ENCODE results near the gene ITGAL.
A peak's percentile ranks its signal among the peaks of the same experiment; 100 is the strongest.
"Not testable (repeated sequence)": the region's sequence is repeated elsewhere in the genome, so short reads cannot be mapped to it uniquely, and the experiment has no call there.

Gene ITGAL

DNA sequence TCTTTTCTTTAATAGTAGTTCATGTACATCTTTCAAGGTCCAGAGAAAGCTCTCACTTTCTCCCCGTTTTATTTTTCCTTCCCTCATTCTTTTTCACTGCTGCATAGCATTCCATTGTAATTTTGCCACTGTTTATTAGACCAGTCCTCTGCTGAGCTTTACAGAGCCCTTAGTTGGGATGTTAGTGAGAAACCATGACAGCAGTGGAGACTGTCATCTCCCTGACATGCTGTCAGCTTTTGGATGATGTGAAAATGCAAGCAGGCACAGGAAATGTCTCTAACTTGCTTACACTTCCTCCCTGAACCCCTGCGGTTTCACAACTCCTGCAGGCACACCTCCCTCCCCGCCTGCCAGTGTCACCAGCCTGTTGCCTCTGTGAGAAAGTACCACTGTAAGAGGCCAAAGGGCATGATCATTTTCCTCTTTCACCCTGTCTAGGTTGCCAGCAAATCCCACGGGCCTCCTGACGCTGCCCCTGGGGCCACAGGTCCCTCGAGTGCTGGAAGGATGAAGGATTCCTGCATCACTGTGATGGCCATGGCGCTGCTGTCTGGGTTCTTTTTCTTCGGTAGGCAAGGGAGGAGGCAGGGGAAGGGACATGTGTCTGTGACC, at the start of gene ITGAL:
ITGAL (plus strand) TSS at position 415 of the 615 bp plus-strand sequence; CDS start at position 511, 96 bp downstream.
- DNase-seq: no peak

DNA sequence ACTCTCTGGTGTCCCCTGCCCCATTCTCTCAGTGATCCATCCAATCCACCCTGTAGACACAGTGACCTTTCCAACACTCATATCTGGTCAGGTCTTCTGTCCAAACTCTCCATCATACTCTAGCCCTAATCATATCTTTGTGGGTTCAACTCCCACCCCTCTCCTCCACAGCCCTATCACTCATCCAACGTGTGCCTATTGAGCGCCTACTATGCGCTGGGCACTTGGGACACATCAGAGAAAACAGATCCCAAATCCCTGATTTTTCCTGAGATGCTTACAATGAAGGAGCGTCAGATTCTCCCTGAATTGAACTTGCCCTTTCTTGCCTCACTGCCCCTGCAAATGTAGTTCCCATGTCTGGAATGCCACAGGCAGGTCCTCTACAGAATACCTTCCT, 44.5 kb upstream of the ITGAL start:
- no peak for DNase-seq

DNA sequence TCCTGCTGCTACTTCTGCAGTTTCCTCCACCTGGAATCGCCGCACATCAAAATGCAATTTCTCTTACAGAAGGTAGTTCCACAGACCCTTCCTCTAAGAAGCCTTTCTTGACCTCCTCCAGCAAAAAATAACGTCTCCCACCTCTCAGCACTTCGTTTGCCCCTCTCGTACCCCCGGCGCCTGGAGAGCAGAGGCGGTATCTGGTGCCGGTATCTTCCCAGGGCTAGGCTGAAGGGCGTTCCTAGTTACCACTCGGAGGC, 43.2 kb upstream of the ITGAL start:
- no peak for DNase-seq

DNA sequence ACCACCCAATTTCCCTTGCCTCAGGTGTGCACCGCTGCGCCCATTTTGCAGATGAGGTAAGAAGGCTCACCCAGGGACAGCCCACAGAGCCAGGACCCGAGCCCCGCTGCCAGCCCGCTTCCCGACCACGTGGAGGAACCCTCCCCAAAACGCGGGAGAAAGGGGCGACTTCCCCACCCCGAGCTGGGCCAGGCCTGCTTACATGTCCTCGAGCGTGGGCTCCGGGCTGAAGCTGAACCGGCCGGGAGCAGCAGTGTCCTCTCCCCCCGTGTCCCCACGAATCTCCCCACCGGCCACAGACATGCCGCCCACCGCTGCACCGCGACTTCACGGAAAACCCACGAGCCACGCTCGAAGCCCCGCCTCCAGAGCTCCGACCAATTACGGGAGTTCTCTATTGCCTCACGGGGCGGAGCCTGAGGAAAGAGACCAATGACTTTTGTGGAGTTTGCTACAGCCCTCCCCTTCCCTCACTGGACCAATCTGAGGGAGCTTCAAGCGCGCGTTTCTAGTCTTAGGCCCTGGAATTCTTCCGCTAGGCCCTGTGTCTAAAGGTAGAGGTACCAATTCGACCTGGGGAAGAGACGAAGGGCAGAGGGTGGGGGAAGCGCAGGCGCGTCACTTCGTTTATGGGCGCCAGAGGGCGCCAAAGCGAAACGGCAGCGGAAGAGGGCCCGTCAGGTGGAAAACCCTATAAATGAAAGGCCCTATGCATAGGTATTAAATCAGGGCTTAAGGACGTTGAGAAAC, 42.7 kb upstream of the ITGAL start, which contains the start of gene DCTPP1:
DCTPP1 (minus strand) TSS at position 353 of the 750 bp plus-strand sequence; CDS start at position 303, 50 bp downstream.
- peak; percentile 100 for DNase-seq

DNA sequence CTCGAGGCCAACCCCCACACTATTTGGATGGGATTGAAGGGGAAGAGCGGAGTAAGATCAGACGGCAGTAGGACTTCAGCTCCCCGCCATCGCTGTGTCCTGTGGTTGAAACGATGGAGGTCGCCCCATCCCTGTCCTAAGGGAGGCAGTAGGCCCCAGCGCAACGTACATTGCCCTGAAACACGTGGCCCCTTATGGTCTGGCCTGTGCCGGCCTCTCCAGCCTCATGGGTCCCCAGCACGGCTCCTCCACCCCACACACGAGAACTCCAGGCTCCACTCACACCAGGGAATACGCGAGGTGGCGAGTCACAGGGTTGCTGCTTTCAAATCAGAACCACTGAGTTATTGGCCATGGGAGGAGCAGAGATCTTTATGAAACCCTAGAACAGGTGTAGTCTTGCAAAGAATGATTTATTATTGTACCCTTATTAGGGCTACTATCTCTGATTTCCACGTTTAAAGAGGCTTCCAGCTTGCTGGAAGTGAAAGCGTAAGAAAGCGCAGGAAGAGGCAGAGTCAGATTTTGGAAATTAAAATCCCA, 42.0 kb upstream of the ITGAL start:
- no peak for DNase-seq

DNA sequence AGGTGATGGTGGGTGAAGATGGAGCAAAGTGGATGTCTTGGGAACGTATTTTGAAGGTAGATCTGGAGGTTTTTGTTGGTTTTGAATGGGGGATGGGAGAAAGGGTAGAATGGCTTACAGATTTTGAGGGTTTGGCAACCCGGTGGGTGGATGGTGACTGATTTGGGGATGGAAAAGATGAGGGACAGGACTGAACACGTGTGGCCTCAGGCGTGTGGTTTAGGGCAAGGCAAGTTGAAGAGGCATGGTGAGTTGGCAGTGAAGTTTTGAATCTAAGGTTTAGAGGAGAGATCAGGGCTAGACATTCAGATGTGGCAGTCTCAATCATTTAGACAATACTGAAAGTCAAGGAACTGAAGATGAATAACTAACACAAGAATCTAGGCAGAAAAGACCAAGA, 37.7 kb upstream of the ITGAL start:
- no peak for DNase-seq

DNA sequence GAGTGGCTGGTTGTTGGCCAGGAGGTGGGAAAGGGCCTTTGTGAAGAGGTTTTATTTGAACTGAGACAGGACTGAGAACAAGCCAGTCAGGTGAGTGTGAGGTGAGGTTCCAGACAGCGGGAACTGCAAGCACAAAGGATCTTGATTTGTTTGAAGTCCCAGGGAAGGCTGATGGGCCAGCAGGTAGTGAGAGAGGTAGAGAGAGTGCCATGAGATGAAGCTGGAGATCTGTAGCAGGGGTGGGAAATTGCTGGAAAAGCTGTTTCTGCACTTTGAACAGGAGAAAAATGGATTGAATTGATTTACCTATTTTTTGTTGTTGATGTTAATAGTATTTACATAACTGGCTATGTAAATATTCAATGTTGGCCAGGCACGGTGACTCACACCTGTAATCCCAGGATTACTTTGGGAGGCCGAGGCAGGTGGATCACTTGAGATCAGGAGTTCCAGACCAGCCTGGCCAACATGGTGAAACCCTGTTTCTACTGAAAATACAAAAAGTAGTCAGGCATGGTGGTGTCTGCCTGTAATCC, 35.0 kb upstream of the ITGAL start:
- DNase-seq: peak; percentile 70

DNA sequence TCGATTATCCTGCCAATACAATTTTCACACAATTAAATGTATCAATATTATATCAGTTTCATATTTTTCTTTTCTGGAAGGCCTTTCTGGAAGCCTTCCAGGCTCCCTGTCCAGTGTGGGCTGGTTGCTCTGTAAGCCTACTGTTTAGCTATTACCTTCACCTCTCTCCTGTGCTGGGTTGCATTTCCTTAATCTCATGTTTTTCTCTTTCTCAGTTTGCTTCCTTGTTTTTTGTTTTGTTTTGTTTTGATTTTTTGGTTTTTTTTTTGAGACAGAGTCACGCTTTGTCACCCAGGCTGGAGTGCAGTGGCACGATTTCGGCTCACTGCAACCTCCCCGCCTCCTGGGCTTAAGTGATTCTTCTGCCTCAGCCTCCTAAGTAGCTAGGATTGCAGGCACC, 33.7 kb upstream of the ITGAL start:
- DNase-seq: no peak

DNA sequence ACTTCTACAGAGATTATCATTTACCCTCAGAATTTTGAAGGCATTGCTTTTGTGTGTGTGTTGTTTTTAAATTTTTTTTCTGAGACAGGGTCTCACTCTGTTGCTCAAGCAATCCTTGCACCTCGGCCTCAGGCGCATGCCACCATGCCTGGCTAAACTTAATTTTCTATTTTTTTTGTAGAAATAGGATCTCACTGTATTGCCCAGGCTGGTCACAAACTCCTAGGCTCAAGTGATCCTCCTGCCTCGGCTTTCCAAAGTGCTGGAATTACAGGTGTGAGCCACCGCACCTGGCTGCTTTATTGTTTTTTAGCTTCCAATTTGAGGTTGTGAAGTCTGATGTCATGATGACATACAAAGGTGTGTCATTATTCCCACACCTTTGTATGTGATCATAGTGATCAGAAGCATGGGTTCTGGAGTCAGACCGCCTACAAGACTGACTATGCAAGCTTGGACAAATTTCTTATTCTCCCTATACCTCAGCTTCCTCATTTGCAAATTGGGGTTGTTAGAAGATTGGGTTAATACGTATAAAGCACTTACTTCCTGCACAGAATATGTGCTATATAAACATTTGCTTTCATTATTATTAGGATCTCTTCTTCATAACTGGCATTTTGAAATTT, 32.7 kb upstream of the ITGAL start:
- no peak for DNase-seq

DNA sequence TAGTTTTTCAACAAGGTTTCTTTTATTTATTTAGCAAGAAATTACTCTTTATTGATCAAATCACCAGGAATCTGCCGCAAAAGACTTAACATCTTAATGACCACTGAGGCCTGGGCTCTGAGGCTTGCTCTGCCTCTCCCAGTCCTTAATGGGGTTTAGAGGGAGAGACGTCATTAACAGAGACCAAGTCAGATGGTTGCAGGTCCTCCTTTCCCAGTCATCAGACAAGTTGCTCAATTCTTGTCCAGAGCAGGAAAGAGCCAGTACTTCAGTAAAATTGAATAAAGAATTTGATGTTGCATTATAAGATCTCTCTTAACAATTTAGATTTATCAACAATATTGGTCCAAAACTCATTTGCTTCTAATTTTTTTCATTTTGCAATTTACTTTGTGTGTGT, 28.9 kb upstream of the ITGAL start:
- DNase-seq: no peak

DNA sequence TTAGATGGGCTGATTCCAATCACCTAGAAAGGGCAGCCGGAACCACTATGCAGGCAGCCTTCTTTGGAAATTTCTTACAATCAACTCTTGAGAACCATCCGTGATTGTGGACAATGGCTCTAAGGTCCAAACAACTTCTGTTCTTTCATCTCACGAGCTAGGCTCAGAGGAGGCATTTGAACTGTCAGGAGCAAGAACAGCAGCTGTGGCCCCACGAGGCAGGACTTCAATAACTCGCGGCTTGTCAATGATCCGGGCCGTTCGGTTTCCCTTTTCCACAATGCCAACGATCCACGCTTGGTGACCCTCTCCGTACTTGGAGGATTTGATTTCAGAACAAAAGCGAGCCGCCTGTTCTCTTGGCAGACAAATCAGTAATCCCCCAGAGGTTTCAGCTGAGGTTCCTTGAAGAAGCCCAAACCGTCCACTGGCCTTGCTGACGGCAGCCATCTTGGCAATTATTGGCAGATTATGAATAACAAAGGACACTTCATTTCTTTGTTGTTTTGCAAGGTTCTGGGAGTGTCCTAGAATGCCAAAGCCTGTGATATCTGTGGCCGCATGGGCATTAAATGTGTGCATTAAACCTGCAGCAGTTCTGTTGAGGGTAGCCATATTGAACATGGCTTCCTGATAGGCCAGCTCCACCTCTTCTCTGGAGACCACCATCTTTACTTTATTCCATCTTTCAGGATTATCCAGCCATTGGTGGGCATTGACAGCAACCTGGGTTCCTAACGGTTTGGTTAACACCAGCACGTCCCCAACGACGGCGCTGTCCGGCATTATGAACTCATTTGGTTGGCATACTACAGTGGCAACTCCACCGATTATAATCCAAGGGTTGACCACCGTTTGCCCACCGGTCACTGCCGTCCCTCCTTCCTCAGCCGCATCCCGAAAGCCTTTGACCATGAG, 28.1 kb upstream of the ITGAL start:
- DNase-seq: no peak

DNA sequence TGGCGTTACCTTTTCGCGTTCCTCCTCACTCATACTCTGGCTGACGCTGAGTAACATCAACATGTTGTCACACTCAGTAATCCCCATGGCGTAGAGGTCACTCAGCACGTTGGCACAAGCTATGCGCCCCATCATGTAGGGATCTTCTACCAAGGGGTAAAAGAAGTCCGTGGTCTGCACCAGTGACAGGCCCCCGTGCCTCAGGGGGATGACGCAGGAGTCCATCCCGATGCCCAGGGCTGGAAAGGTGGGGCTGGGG, 27.5 kb upstream of the ITGAL start:
- no peak for DNase-seq

DNA sequence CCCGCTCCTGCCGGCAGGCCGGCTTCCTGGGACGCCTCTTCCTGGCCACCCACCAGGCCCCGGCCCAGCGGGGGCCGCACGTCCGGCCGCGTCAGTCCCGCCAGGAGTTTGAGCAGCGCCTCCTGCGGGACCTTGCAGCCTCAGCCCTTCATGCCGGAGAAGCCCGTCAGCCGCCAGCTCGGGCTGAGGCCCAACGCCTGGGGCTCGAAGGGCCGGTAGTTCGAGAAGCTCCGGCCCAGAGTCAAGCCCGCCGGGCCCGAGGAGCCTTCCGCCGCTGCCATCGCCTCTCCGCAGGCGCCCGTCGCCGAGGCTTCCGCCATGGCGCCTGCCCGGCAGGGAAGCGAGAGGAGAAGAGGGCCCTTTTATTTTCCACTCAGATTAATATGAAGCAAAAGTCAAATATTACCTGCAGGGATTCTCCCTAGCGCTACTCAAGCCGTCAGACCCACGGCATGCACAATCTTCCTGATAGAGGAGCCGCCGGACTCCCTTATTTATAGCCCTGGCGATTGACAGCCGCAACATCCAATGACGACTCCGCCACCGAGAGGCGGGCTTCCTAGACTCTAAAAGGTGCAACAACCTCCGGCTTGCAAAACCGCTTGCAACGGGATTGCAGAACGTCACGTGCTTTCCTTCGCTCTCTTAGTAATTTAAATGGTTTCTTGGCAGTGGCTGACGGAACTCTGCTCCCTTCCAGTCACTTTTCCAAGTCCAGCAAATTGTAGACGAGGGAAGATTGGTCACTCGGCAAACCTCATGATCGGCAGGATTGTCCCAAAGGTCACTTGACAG, 26.9 kb upstream of the ITGAL start, which contains the start of gene SEPHS2:
SEPHS2 (minus strand) TSS at position 467 of the 795 bp plus-strand sequence; CDS start at position 320, 147 bp downstream.
- peak; percentile 98 for DNase-seq

DNA sequence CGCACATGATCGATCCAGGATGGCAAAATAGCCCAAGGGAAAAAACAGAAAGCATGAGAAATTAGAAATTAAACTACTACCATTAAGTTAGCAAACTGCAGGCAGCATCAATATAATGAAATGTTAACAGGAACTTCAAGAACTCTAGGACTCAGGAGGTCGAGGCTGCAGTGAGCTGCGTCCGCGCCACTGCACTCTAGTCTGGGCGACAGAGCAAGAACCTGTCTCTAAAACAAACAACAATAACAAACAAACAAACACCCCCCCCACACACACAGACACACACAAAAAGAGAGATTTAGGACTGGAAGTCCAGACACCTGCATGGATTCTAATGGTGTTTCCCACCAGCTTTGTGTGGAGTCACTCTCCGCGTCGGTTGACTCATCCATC, 26.3 kb upstream of the ITGAL start:
- no peak for DNase-seq

DNA sequence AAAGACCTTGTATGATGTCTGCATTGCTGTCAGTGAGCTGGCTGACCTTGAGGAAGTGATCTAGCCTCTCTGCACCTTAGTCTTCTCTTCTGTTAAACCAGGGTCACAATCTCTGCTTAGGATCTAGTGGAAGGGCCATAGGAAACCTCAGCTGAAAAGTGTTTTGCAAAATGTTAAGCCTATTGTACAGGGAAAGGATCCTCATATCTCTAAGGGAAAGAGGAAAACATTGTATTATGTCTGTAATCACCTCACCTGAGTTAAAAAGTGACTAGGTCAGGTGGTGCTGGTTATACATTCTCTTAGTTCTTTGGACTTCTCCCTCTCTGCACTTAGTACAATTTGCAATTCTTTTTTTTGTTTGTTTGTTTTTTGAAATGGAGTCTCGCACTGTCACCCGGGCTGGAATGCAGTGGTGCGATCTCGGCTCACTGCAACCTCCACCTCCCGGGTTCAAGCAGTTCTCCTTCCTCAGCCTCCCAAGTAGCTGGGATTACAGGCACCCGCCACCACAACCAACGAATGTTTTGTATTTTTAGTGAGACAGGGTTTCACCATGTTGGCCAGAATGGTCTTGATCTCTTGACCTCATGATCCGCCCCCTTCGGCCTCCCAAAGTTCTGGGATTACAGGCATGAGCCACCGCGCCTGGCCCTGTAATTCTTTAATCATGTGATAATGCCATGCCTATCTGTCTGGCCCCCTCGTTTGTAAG, 24.9 kb upstream of the ITGAL start:
- DNase-seq: no peak

DNA sequence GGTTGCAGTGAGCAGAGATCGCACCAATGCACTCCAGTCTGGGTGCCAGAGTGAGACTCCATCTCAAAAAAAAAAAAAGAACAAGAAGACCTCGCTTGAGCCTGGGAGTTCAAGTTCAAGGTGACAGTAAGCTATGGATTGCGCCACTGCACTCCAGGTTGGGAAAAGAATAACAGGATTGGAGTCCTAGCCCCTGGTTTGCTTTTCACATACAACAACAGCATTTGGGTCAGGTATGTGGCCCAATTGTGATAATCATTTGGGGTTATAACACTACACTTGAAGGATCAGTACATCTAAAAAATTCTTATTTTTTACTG, 23.5 kb upstream of the ITGAL start:
- DNase-seq: no peak

DNA sequence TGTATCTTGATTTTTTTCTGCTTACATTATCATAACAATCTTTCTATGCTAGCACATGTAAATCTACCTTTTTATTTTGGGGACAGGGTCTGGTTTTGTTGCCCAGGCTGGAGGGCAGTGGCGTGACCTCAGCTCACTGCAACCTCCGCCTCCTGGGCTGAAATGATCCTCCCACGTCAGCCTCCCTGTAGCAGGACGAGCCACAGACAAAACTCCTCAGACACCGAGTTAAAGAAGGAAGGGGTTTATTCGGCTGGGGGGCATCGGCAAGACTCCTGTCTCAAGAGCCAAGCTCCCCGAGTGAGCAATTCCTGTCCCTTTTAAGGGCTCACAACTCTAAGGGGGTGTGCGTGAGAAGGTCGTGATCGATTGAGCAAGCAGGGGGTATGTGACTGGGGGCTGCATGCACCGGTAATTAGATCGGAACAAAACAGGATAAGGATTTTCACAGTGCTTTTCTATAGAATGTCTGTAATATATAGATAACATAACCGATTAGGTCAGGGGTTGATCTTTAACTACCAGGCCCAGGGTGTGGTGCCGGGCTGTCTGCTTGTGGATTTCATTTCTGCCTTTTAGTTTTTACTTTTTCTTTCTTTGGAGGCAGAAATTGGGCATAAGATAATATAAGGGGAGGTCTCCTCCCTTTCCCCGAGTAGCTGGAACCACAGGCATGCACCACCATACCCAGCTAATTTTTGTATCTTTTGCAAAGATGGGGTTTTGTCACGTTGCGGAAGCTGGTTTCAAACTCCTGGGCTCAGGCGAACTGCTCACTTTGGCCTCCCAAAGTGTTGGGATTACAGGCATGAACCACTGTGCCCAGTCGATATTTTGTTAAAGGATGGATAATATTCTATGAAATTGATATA, 19.6 kb upstream of the ITGAL start:
- DNase-seq: not testable (repeated sequence)

DNA sequence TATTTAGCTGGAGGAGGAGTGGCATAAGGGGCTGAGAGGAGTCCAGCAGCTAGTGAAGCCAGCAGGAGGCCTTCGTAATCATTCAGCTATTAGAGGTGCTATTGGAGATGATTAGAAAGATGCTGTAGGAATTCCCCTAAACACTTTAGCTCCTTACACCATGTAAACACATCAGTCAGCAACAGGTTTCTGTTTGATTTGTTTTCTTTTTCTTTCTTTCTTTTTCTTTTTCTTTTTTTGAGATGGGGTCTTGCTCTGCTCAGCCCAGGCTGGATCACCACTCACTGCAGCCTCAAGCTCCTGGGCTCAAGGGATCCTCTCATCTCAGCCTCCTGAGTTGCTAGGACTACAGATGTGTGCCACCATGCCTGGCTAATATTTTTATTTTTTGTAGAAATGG, 16.2 kb upstream of the ITGAL start:
- DNase-seq: no peak

DNA sequence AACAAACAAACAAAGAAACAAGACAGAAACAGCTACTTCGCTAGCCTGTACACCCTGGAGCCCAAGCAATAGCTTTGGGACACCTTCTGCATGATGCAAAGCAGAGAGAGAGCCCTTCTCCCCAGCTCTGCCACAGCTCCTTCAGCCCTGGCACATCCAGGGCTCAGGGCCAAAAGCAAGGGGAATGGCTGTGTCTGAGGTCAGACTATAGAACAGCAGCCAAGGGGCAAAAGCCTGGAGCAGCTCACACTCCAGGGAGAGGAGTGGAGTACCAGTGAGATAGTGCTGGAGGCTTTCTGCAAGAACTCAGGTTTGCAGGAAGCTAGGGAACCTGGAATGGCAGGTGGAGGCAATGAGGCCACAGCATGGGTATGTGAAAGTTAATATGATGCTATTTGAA, 15.3 kb upstream of the ITGAL start:
- DNase-seq: no peak

DNA sequence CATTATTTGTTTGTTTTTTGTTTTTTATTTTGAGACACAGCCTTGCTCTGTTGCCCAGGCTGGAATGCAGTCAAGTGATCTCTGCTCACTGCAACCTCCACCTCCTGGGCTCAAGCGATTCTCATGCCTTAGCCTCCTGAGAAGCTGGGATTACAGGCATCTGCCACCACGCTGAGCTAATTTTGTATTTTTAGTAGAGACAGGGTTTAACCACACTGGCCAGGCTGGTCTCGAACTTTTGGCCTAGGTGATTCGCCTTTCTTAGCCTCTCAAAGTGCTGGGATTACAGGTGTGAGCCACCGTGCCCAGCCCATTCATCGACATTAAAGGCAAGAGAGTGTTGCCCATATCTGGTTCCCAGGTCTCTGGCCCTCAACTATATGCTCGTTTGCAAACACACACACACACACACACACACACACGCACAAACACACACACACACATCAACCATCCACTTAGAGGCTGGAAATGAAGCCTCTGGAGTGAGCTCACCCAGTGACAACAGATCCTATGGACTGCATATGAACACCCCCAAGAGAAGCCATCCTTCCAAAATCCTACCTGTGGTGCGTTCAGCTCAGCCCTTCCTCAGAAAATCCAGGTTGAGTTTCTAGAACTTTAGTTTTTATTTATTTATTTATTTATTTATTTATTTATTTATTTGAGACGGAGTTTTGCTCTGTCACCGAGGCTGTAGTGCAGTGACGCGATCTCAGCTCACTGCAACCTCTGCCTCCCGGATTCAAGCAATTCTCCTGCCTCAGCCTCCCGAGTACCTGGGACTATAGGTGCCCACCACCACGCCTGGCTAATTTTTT, 14.6 kb upstream of the ITGAL start:
- DNase-seq: no peak

Measured in NCI-H146 (cell line).